Muscle of back (tissue), 10 donors: ENCODE results near the gene AMMECR1. TPM values are rescaled to one million over a fixed set of nuclear protein-coding genes. Genes with fewer than 3 reads are reported as not detected.

Experiments
- polyA plus RNA-seq, 10 donors: library from polyadenylated mRNA; unstranded; fragments of 120-200 nt; gene quantifications; one replicate each; pipeline ENCODE4 v1.2.1, GENCODE V29; 2013; ENCODE audit not compliant: insufficient read length in 10 of 10

The AMMECR1 gene
- polyA plus RNA-seq, 10 donors = 7.0 to 11.0 (median 8.5) TPM

Other genes with a start within 250 kb of the AMMECR1 start
- 1 to 10 TPM; 1.2 to 2.7 (median 2.1) TPM for gene RTL9, start 40.8 kb upstream of the AMMECR1 start, polyA plus RNA-seq